Ammon's horn (tissue), 1 donor: ENCODE data around the gene VEGFD.

Experiments
- DNase-seq: peaks from one replicate; pipeline ENCODE4 v3.0.0-alpha.2; 2016; ENCODE audit warnings: low spot score

VEGFD gene, protein sequence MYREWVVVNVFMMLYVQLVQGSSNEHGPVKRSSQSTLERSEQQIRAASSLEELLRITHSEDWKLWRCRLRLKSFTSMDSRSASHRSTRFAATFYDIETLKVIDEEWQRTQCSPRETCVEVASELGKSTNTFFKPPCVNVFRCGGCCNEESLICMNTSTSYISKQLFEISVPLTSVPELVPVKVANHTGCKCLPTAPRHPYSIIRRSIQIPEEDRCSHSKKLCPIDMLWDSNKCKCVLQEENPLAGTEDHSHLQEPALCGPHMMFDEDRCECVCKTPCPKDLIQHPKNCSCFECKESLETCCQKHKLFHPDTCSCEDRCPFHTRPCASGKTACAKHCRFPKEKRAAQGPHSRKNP

DNA sequence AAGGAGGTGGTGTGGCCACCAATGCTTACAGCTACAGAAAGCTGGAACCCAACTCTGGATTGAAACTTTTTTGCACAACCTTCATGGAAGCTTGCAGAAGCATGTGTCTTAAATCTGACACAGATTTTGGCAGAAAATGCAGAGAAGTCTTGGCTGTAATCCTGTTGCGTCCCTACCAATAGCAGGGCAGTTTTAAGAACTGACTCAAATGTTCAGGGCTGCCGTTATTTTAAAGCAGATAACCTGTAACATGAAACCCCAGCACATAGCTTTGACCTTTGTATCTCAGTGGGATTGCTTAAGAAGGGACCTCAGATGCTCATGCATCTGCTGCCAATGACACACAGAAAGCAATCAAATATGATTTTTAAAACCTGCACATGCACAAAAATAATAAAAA is at the start of gene VEGFD:
Gene VEGFD (minus strand): TSS at position 110 of the 400 bp plus-strand sequence. CDS start 467 bp downstream, outside the sequence.
- no peak for DNase-seq

DNA sequence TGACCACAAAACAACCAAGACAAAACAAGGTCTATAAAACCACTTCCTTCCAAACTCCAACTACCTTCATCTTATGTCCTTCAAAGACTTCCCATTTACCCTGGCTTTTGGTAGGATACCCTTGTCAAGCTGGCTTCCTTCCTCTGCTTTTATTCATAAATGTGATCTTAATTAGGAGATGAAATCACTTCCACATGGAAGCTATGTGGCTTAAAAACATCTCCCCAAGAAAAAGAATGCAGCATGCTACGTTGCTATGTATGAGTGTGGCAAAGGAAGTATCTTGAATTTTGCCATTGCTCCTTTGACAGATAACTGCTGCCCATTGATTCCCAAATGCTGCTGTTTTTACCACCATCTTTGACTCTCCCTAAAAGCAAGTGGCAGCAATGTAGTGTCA is 46.4 kb upstream of the VEGFD start:
- no peak for DNase-seq

DNA sequence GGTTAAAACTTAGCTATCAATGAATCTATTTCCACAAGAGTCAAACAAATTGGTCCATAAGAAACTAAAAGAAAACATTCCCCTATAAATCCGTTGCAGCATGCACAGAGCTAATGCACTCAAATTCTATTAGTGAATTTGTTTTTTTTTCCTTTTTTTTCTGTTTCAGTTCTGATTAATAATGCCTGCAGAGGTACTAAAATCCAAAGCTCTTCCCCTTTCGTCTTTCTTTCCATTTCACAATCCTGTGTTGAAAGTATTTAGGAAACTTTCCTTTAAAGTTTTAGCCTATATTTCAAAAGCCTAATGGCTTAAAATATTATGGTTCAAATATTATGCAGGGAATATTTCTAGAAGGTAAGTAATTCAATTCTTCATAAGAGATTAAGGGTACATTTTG is 45.9 kb upstream of the VEGFD start:
- DNase-seq: no peak

DNA sequence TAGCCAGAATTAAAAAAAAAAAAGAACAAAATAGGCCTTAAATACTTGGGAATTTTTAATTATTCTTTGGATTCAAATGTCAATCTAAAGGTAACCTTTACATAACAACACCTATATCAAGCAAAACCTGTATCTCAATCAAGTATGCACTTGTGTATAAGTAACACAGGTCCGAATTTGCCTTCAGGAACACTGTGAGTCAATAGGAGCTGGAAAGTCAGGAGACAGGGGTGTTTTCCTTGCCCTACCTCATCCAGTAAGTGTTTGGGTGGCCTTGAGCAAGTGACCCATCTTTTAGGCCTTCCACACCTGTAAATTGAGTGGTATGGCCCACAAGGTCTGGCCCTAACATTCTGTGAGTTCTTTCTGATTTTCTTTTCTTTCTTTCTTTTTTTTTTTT is 40.8 kb upstream of the VEGFD start:
- no peak for DNase-seq

DNA sequence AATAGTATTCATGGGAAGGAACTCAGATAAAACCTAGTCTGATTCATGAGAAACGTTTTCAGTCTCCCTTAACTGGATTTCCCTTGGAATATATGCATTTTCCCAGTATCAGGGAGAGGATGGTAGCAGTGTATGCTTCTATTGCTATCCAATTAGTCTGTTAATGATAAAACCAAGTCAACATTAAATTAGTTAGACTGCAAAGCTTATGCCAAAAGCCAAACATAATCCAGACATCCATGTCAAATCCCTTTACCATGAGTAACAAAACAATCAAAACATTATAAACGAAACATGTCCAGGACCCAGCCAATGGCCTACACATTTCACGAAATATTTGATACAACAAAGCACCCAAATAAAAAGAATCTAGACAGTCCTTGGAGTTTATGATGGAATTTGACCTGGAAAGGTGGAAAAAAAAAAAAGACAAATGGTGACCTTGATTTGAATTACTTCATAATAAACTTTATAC is 34.5 kb upstream of the VEGFD start:
- no peak for DNase-seq

DNA sequence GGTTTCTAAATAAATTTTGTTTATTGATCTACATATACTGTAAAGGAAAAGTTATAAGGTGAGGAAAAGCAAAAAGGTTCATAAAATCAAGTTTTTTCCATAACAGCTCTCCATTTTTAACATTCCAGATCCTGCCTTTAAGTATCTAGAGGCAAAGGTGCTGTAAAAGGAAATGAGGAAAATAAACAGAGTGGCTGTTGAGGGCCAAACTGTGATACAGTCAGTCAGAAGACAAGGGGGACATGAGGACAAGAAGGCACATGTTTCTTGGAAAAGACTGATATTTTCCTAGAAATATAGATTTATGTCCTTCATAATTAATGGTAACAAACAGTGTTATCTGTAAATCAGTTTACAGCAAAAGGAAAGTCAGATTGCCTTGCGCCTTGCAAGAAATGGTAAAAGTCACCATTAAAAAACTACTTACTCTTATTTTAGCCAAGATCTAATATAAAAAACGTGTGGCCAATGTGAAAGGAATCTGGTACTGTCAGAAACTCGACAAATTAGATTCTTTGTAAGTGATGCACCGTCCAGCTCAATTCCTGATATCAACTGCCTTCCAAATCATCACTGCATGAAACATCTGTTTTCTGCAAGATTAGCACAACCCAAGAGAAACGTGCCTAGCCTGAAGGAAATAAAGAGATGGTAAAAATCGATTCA is 34.0 kb upstream of the VEGFD start:
- no peak for DNase-seq

DNA sequence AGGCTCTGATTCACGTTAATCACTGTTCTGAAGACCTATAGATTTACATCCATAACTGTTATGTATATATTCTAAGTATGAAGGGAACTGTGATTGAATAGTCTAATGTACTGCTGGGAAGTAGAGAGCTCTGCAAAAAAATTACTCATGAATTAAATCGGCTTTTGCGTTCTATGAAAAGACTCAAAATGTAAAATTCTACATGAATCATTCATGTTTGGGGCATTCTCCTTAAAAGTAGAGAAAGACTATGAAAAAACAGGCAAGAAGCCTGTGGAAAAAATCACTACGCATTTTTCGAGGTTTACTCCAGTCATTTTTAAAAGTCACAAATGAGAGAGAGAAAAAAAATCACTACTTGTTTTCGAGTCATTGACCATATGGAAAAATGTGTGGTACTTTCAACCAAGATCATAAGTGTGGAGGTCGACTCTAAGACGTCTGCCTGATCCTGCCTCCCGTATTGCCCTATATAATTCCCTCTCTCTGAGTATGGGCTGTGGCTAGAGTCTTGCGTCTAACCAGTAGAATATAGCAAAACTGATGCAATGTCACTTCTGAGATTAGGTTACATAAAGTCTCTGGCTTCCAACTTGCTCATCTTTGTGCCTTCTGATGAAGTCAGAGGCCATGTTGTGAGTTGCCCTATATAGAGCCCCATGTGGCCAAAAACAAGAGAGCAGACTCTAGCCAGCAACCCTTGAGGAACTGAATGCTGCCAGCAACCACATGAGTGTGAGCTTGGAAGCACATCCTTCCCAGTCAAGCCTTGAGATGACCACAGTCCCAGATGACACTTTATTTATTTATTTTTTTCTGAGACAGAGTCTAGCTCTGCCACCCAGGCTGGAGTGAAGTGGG is 32.1 kb upstream of the VEGFD start:
- no peak for DNase-seq

DNA sequence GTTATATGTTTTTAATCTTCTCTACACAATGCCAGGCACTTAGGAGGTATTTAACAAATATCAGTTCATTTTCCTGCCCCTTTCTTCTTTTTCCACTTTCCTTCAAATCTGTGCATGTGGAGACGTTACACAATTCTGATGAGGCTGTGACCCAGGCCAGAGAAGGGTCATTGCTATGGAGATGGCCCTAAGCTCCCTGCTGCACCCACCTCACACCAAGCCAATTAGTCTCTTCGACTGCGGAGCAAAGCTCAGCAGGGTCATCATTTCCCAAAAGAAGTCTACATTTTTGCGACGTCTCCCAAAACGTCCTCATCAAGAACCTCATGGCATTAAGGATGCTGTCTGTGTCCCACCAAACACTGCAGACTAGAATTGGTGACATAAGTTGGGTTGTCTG is 28.9 kb upstream of the VEGFD start:
- DNase-seq: no peak

DNA sequence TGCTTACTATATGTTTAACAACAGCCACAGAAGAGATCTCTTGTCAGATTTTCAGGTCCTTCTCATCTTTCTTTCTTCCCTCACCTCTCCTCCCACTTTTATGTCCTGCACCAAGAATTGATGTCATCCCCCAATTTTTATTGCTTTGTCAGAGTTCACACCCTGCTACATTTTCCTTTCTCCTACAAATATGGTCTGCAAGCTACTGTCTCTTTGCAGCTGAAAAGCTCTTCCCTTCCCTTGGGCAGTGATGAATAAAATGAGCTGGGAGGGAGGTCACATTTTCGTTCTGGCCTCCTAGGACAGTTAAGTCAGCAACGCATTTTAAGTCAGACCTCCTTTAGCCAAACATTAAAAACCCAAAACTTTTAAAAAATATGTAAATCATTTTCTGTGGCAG is 26.7 kb upstream of the VEGFD start:
- DNase-seq: no peak

DNA sequence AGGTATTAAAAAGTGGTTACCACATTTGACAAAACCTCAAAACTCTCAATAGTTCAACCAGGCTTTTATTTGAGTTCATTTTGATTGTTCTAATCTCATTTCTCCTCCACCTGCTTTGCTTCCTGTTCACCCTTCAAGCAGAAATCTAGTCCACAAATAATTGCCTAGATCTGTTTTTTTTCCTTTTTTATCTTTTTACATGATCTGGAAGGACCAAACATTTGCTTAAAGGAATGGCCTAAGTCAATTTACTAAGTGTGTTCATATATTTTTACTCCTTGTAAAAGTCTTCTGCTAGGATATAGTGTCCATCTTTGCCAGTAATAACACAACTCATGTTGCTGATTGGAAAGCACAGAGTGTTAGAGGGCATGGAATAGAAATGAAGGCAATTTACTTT is 26.2 kb upstream of the VEGFD start:
- DNase-seq: no peak

DNA sequence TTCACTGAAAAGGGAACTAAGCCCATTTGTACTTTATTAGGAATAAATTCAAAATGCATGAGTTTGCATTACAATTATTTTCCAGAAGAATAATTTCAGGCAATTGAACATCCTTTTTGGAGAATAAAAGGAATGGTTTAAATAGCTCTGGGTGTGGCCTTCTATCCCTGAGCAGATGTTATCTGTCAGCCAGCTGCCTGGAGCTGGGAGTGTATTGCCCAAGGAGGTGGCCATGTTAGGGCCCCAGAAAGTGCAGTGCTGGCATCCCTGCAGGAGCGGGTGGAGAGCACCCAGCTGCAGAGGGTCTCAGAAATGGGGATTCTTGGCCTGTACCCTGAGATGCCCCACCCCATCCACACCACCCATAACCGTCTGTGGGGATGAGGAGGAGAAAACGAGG is 21.6 kb upstream of the VEGFD start:
- no peak for DNase-seq

DNA sequence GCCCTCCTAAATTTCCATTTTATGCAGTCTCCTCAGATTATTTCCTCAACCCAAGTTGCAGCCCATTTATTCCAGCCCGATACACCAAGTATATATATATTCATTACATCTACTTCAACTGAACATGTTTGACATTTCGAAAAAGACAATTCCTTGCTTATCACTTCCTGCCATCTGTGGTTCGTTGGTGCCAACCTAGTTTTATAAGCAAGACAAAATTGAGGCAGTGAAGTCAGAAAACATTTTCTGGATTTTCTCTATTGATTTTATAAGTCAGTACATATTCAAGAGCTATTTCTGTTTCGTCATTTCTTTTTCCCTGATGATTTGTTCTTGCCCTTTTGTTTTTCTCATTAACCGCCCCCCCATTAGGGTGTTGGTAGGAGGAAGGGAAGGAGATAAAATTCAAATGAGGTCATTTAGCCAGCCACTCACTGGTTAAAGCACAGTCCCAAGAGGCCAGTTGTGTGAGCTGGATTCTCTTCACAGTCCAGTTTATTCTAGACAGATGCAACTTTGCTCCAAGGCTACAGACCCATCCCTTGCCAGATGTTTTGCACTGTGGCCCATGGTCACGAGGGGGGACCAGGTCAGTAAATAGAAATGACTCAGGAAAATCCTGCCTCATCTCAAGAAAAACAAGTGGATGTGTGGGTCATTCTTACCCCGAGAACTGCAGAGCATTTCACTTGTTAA is 20.3 kb upstream of the VEGFD start:
- no peak for DNase-seq

DNA sequence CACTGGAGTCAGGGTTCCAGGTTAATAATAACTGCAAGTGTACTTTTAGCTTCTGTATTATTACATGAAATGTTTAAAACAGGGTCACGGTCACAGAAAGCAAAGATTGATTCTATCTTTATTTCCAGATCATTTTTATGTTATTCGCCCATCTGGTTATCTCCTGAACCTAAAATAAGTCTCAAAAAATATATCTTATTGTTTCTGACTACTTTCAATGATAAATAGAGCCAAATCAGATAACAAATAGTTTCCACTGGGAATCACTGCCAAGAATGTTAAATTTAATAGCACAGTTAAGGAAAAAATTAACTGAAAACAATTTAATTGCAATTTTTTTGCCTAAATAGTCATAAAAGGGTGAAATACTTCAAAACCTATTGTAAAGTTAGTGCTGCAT is 17.2 kb upstream of the VEGFD start:
- no peak for DNase-seq

DNA sequence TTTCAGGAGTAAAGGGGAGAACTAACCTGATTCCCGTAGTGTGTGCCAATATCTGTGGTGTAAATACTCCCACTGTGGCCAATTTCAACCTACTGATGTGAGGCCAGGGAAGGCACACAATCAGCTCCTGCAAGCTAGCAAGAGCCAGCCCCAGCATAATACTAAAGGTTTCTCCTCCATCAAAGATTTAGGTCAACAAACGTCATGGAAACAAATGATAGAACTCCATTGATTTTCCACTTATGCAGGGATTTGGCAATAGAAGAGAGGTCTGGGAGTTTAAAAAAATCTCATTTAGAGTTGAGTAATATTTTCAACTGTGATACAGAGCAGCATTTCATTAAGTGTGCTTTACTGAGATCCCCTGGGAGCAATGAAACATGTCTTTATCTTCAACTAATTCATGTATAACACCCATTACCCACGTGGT is 15.8 kb upstream of the VEGFD start:
- DNase-seq: no peak

DNA sequence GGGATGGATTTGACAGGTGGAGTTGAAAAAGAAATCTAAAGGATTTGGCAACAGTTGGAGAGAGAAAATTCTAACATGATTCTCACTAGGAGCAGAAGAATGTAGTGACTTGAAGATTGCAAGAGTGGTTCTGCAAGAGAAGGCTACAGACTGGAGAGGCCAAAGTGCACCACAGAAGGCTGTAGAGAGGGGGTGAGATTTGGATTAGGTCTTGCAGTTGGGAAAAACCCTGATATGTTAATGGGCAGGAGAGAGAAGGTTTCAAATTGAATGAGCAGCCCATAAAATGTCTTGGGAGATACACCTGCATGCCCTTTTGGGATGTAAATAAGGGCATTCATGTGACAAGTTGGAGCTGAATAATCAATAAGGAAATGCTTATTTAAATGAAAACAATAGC is 14.7 kb upstream of the VEGFD start:
- no peak for DNase-seq

DNA sequence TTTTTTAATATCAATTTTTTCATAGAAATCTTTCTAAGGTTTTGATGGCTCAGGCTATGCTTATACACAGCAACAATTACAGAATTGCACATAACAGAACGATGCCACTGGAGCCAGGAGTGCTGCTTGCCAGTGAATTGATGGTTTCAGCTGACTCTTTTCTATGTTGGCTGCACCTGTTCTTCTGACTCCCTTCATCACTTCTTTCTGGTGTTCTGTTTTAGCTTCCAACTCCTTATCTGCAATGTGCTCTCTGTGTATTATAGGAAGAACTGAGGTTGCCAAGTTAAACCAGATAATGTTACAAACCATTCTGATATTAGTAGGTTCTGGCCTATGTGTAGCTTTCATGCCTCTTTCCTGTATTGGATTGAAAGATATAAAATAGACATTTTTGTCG is 11.6 kb upstream of the VEGFD start:
- DNase-seq: no peak

DNA sequence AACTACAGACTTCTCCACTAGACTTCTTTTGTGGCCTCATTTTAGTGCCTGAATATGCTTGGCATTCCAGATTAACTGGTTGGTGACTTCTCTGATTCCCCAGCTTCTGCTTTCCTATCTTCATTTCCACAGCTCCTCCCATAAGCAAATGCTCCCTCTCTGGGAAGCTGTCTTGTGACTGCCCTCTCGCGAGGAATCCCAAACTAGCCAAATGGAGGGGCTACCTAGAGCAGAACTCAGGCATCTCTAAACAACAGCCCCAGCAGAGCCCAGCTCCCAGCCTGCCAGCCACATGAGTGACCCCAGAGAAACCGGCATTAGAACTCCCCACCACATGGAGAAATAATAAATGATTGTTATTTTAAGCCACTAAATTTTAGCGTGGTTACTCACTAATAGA is 7.6 kb upstream of the VEGFD start:
- DNase-seq: no peak

DNA sequence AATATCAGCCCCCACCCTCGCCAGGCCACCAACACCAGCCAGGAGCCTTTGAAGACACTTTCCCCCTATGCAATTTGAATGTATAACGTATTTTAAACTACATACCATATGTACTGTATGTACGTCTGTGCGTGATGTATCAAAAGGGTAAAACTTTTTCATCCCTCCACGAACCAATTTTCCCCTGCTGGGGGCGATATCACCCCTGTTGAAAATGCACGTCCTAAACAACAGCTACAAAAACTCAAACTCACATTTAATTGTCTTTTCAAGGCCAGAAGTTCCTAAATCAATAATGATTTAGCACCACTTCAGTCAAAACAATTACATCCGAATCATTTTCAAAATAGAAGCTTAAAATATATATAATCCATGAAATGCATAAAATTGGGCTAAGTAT is 1.4 kb downstream of the VEGFD start:
- no peak for DNase-seq

DNA sequence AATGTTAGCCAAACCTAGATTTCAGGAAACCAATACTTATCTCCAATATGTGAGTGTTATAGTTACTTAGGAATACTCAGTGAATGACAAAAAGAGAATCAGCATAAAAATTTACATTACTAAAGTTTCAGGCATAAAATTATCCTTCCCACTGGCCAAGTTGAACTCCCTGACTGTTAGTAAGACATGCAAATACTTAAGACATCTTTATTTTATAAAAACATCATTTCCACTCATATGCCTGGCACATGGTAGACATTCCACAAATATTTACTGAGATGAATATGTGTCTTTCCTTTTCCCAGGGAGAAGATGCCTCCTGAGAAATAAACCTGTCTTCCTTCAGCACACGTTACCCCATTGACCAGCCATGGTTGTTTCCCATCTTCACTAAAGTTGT is 7.3 kb downstream of the VEGFD start:
- no peak for DNase-seq

DNA sequence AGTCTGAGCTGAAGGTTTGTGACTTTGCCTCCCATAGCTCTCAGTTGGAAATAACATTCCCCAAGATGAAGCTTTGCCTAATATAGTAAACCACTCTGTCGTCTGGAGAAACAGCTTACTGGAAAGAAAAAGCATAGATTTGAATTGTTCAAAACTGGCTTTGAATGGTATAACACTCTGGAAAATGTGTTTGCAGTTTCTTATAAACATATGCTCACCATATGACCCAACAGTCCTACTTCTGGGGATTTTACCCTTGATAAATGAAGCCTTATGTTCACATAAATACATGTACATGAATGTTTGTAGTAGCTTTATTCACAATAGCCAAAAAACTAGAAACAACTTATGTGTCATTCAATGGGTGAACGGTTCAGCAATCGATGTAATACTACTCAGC is 10.2 kb downstream of the VEGFD start:
- no peak for DNase-seq

DNA sequence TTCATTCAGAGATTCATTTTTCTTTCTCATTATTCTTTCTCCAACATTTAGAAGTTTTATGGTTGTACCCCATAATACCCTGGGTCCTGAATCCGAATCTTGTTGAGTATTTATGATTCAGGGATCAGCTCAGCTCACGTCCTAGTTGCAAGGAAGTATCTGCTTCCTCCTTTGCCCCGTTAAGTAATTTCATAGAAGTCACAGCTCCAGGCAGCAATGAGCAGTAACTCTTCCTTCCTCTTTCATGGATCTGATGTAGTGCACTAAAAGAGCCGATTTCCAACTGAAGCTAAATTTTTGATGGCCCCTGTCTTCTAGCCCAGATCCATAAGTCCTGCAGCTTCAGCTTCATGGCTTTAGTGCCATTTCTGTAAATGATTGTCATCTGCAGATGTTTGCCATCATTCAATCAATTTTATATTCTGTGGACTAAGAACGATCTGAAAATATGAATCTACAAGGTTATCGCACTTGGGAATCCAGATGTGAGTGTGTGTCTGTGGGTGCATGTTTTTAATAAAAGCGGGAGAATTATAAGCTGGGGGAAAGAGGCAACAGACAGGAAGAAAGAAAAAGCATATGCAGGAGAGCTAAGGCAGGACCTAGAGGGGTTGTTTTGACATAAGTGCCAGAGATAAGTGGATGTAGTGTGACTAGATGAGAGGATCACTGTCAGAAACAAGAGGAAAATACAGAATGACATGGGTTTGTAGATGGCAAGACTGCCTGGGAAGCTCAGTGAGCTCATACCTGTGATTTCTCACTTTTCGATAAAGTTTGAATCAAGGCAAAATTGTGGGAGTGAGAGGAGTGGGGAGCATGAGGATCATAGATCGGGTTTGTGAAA is 17.5 kb downstream of the VEGFD start:
- DNase-seq: no peak
